H1 (cell line): ENCODE measurements around the gene TMEM178B. TPM values are rescaled to one million over a fixed set of nuclear protein-coding genes. Genes with fewer than 3 reads are reported as not detected.

Experiments used
- CTCF ChIA-PET: fragments of 300-600 bp; sonication (Branson Sonifier 250); formaldehyde crosslinking; loops from one replicate; lab custom pipeline; 2021; ENCODE audit not compliant: partially characterized antibody; lab: Charles Lee
- POLR2A ChIA-PET: fragments of 300-600 bp; sonication (Branson Sonifier 250); formaldehyde crosslinking; loops from one replicate; lab custom pipeline; 2021; ENCODE audit warnings: inconsistent platforms; ENCODE audit not compliant: partially characterized antibody; lab: Charles Lee
- DNase-seq, 2 experiments: peaks; one replicate each; pipeline versions ENCODE4 v3.0.0 to v3.0.0-alpha.2; 2010 to 2022; ENCODE audit warnings: low spot score in 2 of 2, low read depth in 1 of 2, mixed read lengths in 1 of 2
- FAIRE-seq: peaks from 2 replicates; lab custom pipeline; 2011; peaks lifted over from hg19 to GRCh38; lab: Jason Lieb, UNC
- H2AFZ ChIP-seq: 2 replicates; pipeline ENCODE4 v1.8.1; 2012; ENCODE audit warnings: low read length, inconsistent platforms
- H2AK5ac ChIP-seq: 2 replicates; pipeline ENCODE4 v1.6.1; 2013; ENCODE audit warnings: low read depth, low read length
- H2BK120ac ChIP-seq: replicated peaks from 2 replicates; pipeline ENCODE3; 2013; ENCODE audit warnings: low read depth, low read length, inconsistent platforms
- H2BK12ac ChIP-seq: 2 replicates; pipeline ENCODE4 v1.6.1; 2013; ENCODE audit warnings: low read depth, low read length
- H2BK15ac ChIP-seq: 2 replicates; pipeline ENCODE4 v1.6.1; 2013; ENCODE audit warnings: low read length
- H2BK20ac ChIP-seq: 2 replicates; pipeline ENCODE4 v1.6.1; 2013; ENCODE audit warnings: low read length
- H2BK5ac ChIP-seq: 2 replicates; pipeline ENCODE4 v1.6.1; 2013; ENCODE audit warnings: low read depth, low read length
- H3K14ac ChIP-seq: 2 replicates; pipeline ENCODE4 v1.6.1; 2013; ENCODE audit warnings: inconsistent platforms; ENCODE audit not compliant: insufficient read length
- H3K18ac ChIP-seq: 2 replicates; pipeline ENCODE4 v1.6.1; 2013; ENCODE audit warnings: low read length; ENCODE audit errors: extremely low read depth
- H3K23ac ChIP-seq: 2 replicates; pipeline ENCODE4 v1.6.1; 2013; ENCODE audit warnings: inconsistent platforms; ENCODE audit not compliant: insufficient read length
- H3K23me2 ChIP-seq: 2 replicates; pipeline ENCODE4 v1.6.1; 2013; ENCODE audit warnings: low read depth, low read length
- H3K27ac ChIP-seq: 2 replicates; pipeline ENCODE4 v1.6.1; 2011; ENCODE audit warnings: low read depth, low read length, inconsistent platforms
- H3K27me3 ChIP-seq, 4 experiments: replicated peaks in 1 of 4; 1 replicate in 1 of 4; 2 replicates in 3 of 4; pipeline versions ENCODE4 v1.6.1 to v1.8.1; 2011 to 2013; ENCODE audit warnings: low read length in 3 of 4, mild to moderate bottlenecking in 3 of 4, inconsistent platforms in 2 of 4, mixed read lengths in 2 of 4, moderate library complexity in 1 of 4; ENCODE audit not compliant: control insufficient read depth in 3 of 4, insufficient read depth in 3 of 4; ENCODE audit errors: extremely low read depth in 1 of 4
- H3K36me3 ChIP-seq, 4 experiments: 2 replicates each; pipeline versions ENCODE4 v1.6.1 to v1.8.1; 2011 to 2013; ENCODE audit warnings: mild to moderate bottlenecking in 4 of 4, low read length in 3 of 4, moderate library complexity in 2 of 4, control low read depth in 1 of 4, inconsistent platforms in 1 of 4; ENCODE audit not compliant: insufficient read depth in 4 of 4, control insufficient read depth in 2 of 4
- H3K4ac ChIP-seq: replicated peaks from 2 replicates; pipeline ENCODE3; 2013; ENCODE audit warnings: low read length, low read depth, mixed read lengths, inconsistent platforms; ENCODE audit not compliant: insufficient read length
- H3K4me1 ChIP-seq, 4 experiments: replicated peaks in 1 of 4; 1 replicate in 1 of 4; 2 replicates in 3 of 4; pipeline versions ENCODE4 v1.6.1 to v1.8.1; 2011 to 2013; ENCODE audit warnings: low read length in 3 of 4, inconsistent platforms in 2 of 4, mixed read lengths in 1 of 4; ENCODE audit not compliant: insufficient read depth in 4 of 4, control insufficient read depth in 3 of 4
- H3K4me2 ChIP-seq, 2 experiments: 2 replicates each; pipeline versions ENCODE4 v1.6.1 to v1.8.1; 2011 to 2013; ENCODE audit warnings: low read depth in 2 of 2, low read length in 2 of 2, control low read depth in 1 of 2, inconsistent platforms in 1 of 2, mild to moderate bottlenecking in 1 of 2; ENCODE audit not compliant: insufficient read depth in 1 of 2
- H3K4me3 ChIP-seq, 4 experiments: fragments of 200-600, 300-600 bp in 1 of 4; sonication (generic), shearing (Covaris generic), sonication (Bioruptor Twin) in 1 of 4; 2 replicates each; pipeline versions ENCODE4 v1.5.1 to v1.8.1; 2011 to 2016; ENCODE audit warnings: low read length in 4 of 4, low read depth in 3 of 4, control low read depth in 2 of 4, inconsistent platforms in 2 of 4, mild to moderate bottlenecking in 2 of 4, mixed read lengths in 1 of 4, moderate library complexity in 1 of 4; ENCODE audit not compliant: insufficient read depth in 2 of 4; ENCODE audit errors: extremely low read depth in 1 of 4
- H3K56ac ChIP-seq: replicated peaks from 2 replicates; pipeline ENCODE3; 2013; ENCODE audit warnings: low read depth, mild to moderate bottlenecking, mixed read lengths, low read length, inconsistent platforms; ENCODE audit not compliant: insufficient read length
- H3K79me1 ChIP-seq: 2 replicates; pipeline ENCODE4 v1.6.1; 2013; ENCODE audit warnings: low read depth, low read length, control low read depth
- H3K79me2 ChIP-seq, 2 experiments: 2 replicates each; pipeline versions ENCODE4 v1.6.1 to v1.8.1; 2012 to 2013; ENCODE audit warnings: low read length in 2 of 2, mild to moderate bottlenecking in 2 of 2, inconsistent platforms in 1 of 2; ENCODE audit not compliant: insufficient read depth in 2 of 2, control insufficient read depth in 1 of 2
- H3K9ac ChIP-seq, 4 experiments: replicated peaks in 1 of 4; 1 replicate in 1 of 4; 2 replicates in 3 of 4; pipeline versions ENCODE4 v1.6.1 to v1.8.1; 2011 to 2013; ENCODE audit warnings: low read depth in 3 of 4, low read length in 3 of 4, control low read depth in 2 of 4, mild to moderate bottlenecking in 2 of 4, moderate library complexity in 2 of 4, inconsistent platforms in 1 of 4; ENCODE audit errors: extremely low read depth in 1 of 4
- H3K9me3 ChIP-seq, 2 experiments: 2 replicates each; pipeline versions ENCODE4 v1.6.1 to v1.8.1; 2012 to 2013; ENCODE audit warnings: mild to moderate bottlenecking in 2 of 2, moderate library complexity in 2 of 2, control low read depth in 1 of 2, inconsistent platforms in 1 of 2, low read depth in 1 of 2, low read length in 1 of 2, mixed read lengths in 1 of 2; ENCODE audit not compliant: insufficient read depth in 2 of 2
- H4K20me1 ChIP-seq, 2 experiments: replicated peaks in 1 of 2; 2 replicates each; pipeline versions ENCODE3 to v1.8.1; 2011 to 2013; ENCODE audit warnings: inconsistent platforms in 2 of 2, low read length in 2 of 2, mild to moderate bottlenecking in 1 of 2; ENCODE audit not compliant: insufficient read depth in 2 of 2, control insufficient read depth in 1 of 2
- H4K5ac ChIP-seq: 2 replicates; pipeline ENCODE4 v1.6.1; 2013; ENCODE audit warnings: low read length, low read depth, mixed read lengths, inconsistent platforms; ENCODE audit not compliant: insufficient read length
- H4K8ac ChIP-seq: 2 replicates; pipeline ENCODE4 v1.8.0; 2013; ENCODE audit warnings: mild to moderate bottlenecking, moderate library complexity, low read length, inconsistent platforms; ENCODE audit not compliant: insufficient read depth; ENCODE audit errors: extremely low read depth
- H4K91ac ChIP-seq: replicated peaks from 2 replicates; pipeline ENCODE3; 2013; ENCODE audit warnings: low read length, mixed read lengths, inconsistent platforms; ENCODE audit not compliant: insufficient read length
- ASH2L ChIP-seq: fragments of 200-600, 300-600 bp; sonication (generic); IDR thresholded peaks from one replicate; pipeline ENCODE4 v1.7.1; 2017; ENCODE audit warnings: low read length
- ATF3 ChIP-seq: IDR thresholded peaks from 2 replicates; pipeline ENCODE4 v1.6.1; 2011; ENCODE audit warnings: low read depth, mild to moderate bottlenecking, low read length; ENCODE audit not compliant: insufficient read depth
- BCL11A ChIP-seq, 2 experiments: IDR thresholded peaks; one replicate each; pipeline ENCODE4 v1.6.1; 2011; ENCODE audit warnings: low read depth in 2 of 2, low read length in 2 of 2, mild to moderate bottlenecking in 2 of 2
- KDM5A ChIP-seq: fragments of 200-600 bp; IDR thresholded peaks from 2 replicates; pipeline ENCODE4 v1.7.1; 2012; ENCODE audit warnings: mild to moderate bottlenecking, low read length, inconsistent platforms, mixed read lengths
- MAX ChIP-seq: IDR thresholded peaks from 2 replicates; pipeline ENCODE4 v1.6.1; 2012; ENCODE audit warnings: inconsistent platforms
- NANOG ChIP-seq: IDR thresholded peaks from 2 replicates; pipeline ENCODE4 v1.6.1; 2011; ENCODE audit warnings: low read length, low read depth, mild to moderate bottlenecking, inconsistent platforms; ENCODE audit not compliant: insufficient read depth, poor library complexity, severe bottlenecking
- NRF1 ChIP-seq: IDR thresholded peaks from 2 replicates; pipeline ENCODE4 v1.6.1; 2011; ENCODE audit warnings: mild to moderate bottlenecking, low read depth, low read length, improper control_type of control experiment
- POLR2AphosphoS5 ChIP-seq: IDR thresholded peaks from 2 replicates; pipeline ENCODE4 v1.6.1; 2011; ENCODE audit warnings: low read depth, low read length
- WGBS, 2 experiments: shearing (Covaris generic) in 1 of 2; methylation state at CpG; one replicate each; pipeline versions ENCODE4 v1.1.6 to v1.1.7; 2013 to 2015; ENCODE audit warnings: low lambda C conversion rate in 2 of 2, mixed read lengths in 2 of 2, inconsistent platforms in 1 of 2, low coverage in 1 of 2, missing lambda C conversion rate in 1 of 2; ENCODE audit not compliant: insufficient replicate concordance in 2 of 2, insufficient coverage in 1 of 2, insufficient read length in 1 of 2; ENCODE audit errors: extremely low coverage in 1 of 2, missing lambda C conversion rate in 1 of 2; 5-methylcytosine and 5-hydroxymethylcytosine counted together
- polyA plus RNA-seq, 7 experiments: library from polyadenylated mRNA; depleted of rRNA in 3 of 7; stranded (reverse) in 5 of 7; unstranded in 2 of 7; fragments of >200 nt in 5 of 7; fragments of 200-250 nt in 2 of 7; gene quantifications; 1 replicate in 5 of 7; 2 replicates in 1 of 7; 4 replicates in 1 of 7; pipeline versions ENCODE4 v1.2.1 to v1.2.3, GENCODE V29; 2011 to 2013; ENCODE audit warnings: missing spikeins in 2 of 7, mixed read lengths in 2 of 7
- total RNA-seq: library from RNA; stranded (reverse); fragmentation: NEBNext Ultra II Directional; extraction: Animal tissue kit (Norgen Biotek cat#: 25700); gene quantifications from 2 replicates; pipeline ENCODE4 v1.2.1, GENCODE V29; 2021

The TMEM178B gene
- total and polyA plus RNA-seq, 2 of the 8 experiments (the other 6 are each of a cell fraction or from before 2014, with no cell fraction given), result 5.3 to 18.1 TPM

GRCh38 chr7:141178486-141179135 is 104.7 kb downstream of the TMEM178B start:
- Histone ChIP-seq H3K4me3 (no peak overlapping the region), H3K9me3 (no peaks in the 10 kb centered on the region), H2BK12ac (no peak overlapping the region), H3K4me1 (no peaks in the 10 kb centered on the region), H2BK120ac (no peak overlapping the region), H4K20me1 (peaks cover 0 to 2% of the 10 kb centered on the region in 2 experiments), H3K14ac (no peak overlapping the region), H4K91ac (no peak overlapping the region), H3K4me2 (no peak overlapping the region), H3K36me3 (no peaks in the 10 kb centered on the region), H2BK20ac (no peak overlapping the region), H3K4ac (no peak overlapping the region), H3K9ac (no peak overlapping the region), H3K27ac (no peak overlapping the region), H2BK15ac (no peak overlapping the region), H4K5ac (no peak overlapping the region), H3K23me2 (peaks cover 2% of the 10 kb centered on the region; the same call in 1 of the 2 replicates), H3K23ac (no peak overlapping the region), H3K18ac (no peak overlapping the region), H3K56ac (no peak overlapping the region), H3K79me1 (no peaks in the 10 kb centered on the region; the same call in 1 of the 2 replicates), H3K79me2 (no peaks in the 10 kb centered on the region; a peak in 1 of 4 replicates), H4K8ac (no peak overlapping the region), H3K27me3 (no peaks in the 10 kb centered on the region), H2BK5ac (no peak overlapping the region), H2AFZ (no peak overlapping the region), H2AK5ac (no peak overlapping the region)
- CTCF ChIA-PET, result interaction anchor here (1.0 kb wide), 1 partner anchor 7 kb away, joined by 3 read pairs; no protein-coding TSS in a partner anchor
- DNase-seq (no peak), FAIRE-seq (peak; percentile 55)
- 87% methylated on average over 8 of the region's 8 CpGs; no CpG with 5 or more reads in 1 of the 2 experiments for WGBS, 2 experiments
- POLR2A ChIA-PET, result no interaction called here
- no peak for TF ChIP-seq ATF3
- TF ChIP-seq NRF1, result no peak
- TF ChIP-seq NANOG, result no peak
- TF ChIP-seq ASH2L, result no peak
- no peak for TF ChIP-seq MAX
- TF ChIP-seq KDM5A, result no peak
- TF ChIP-seq BCL11A (IDR thresholded peaks at IDR 0.05; ENCODE audit: low read depth in 2 of 2, low read length in 2 of 2), result no peak
- TF ChIP-seq POLR2AphosphoS5, result no peak
